Amniotic epithelial cell (primary cell): ENCODE results near the gene PAK1.
A peak's percentile ranks its signal among the peaks of the same experiment; 100 is the strongest.

Experiments used
- DNase-seq: peaks from one replicate; pipeline ENCODE4 v3.0.0-alpha.2; 2010; ENCODE audit warnings: low read depth

PAK1 gene

GRCh38 chr11:77436506-77436905 is 37.4 kb downstream of the PAK1 start:
- DNase-seq: no peak

GRCh38 chr11:77435972-77436371 is 37.9 kb downstream of the PAK1 start:
- no peak for DNase-seq

- DNase-seq: no peak
Observed at GRCh38 chr11:77431813-77432212, 42.1 kb downstream of the PAK1 start.

GRCh38 chr11:77428598-77428997 is 45.3 kb downstream of the PAK1 start:
- no peak for DNase-seq

GRCh38 chr11:77425346-77425745 is 48.5 kb downstream of the PAK1 start:
- no peak for DNase-seq

- no peak for DNase-seq
Observed at GRCh38 chr11:77424644-77425043, 49.2 kb downstream of the PAK1 start.

- DNase-seq: no peak
Observed at GRCh38 chr11:77423624-77424023, 50.3 kb downstream of the PAK1 start.

- DNase-seq: no peak
Observed at GRCh38 chr11:77422687-77423086, 51.2 kb downstream of the PAK1 start.

- DNase-seq: no peak
Observed at GRCh38 chr11:77421041-77421723, 52.7 kb downstream of the PAK1 start.

- peak; percentile 17 for DNase-seq
Observed at GRCh38 chr11:77418971-77419597, 54.8 kb downstream of the PAK1 start.

- no peak for DNase-seq
Observed at GRCh38 chr11:77418155-77418970, 55.5 kb downstream of the PAK1 start.

- DNase-seq: no peak
Observed at GRCh38 chr11:77416357-77416756, 57.5 kb downstream of the PAK1 start.

GRCh38 chr11:77413850-77414460 is 59.9 kb downstream of the PAK1 start:
- no peak for DNase-seq

- DNase-seq: no peak
Observed at GRCh38 chr11:77412814-77413213, 61.1 kb downstream of the PAK1 start.

GRCh38 chr11:77411717-77412441 is 62.0 kb downstream of the PAK1 start:
- DNase-seq: peak; percentile 82

GRCh38 chr11:77411137-77411707 is 62.7 kb downstream of the PAK1 start:
- DNase-seq: peak; percentile 11

- DNase-seq: no peak
Observed at GRCh38 chr11:77410076-77410827, 63.6 kb downstream of the PAK1 start.

- no peak for DNase-seq
Observed at GRCh38 chr11:77409046-77409445, 64.8 kb downstream of the PAK1 start.

- peak; percentile 60 for DNase-seq
Observed at GRCh38 chr11:77407613-77408012, 66.3 kb downstream of the PAK1 start.

GRCh38 chr11:77406396-77406795 is 67.5 kb downstream of the PAK1 start:
- DNase-seq: peak; percentile 38

GRCh38 chr11:77403211-77403610 is 70.7 kb downstream of the PAK1 start:
- peak; percentile 35 for DNase-seq
